ENCODE data around the gene SLC1A7.

- no peak for TF ChIP-seq EZH2 (IDR thresholded peaks at IDR 0.05; ENCODE audit: low read length)
- no peak for TF ChIP-seq CTCF (optimal IDR thresholded peaks at IDR 0.05 in 1 of 3, IDR thresholded peaks at IDR 0.05 in 1 of 3, conservative IDR thresholded peaks at IDR 0.05 in 1 of 3; ENCODE audit: extremely low read depth in 1 of 3, insufficient read depth in 2 of 3, low read length in 3 of 3)
These were observed 2.5 kb downstream of the SLC1A7 start for GRCh38 chr1:53139951-53140361.

All from keratinocyte (primary cell).